K562 (cell line): ENCODE measurements around the gene EIF4G2. TPM values are rescaled to one million over a fixed set of nuclear protein-coding genes. Genes with fewer than 3 reads are reported as not detected.

Source experiments
- CBX1 ChIP-seq: sonication (generic); IDR thresholded peaks from 2 replicates; pipeline ENCODE4 v1.6.1; 2016; ENCODE audit warnings: antibody characterized with exemption, low read depth, mild to moderate bottlenecking
- CBX5 ChIP-seq: IDR thresholded peaks from 2 replicates; pipeline ENCODE4 v1.6.1; 2014; ENCODE audit warnings: low read depth, borderline replicate concordance
- EP400 ChIP-seq: fragments of 450-650 bp; IDR thresholded peaks from 2 replicates; pipeline ENCODE4 v1.6.1; 2017; ENCODE audit warnings: antibody characterized with exemption, mild to moderate bottlenecking, moderate library complexity
- EZH2 ChIP-seq: IDR thresholded peaks from 2 replicates; pipeline ENCODE4 v1.6.1; 2012; ENCODE audit warnings: low read depth, mild to moderate bottlenecking, inconsistent platforms, low read length, borderline replicate concordance
- KDM4B ChIP-seq, 2 experiments: fragments of 450-650 bp in 1 of 2; sonication (generic) in 1 of 2; IDR thresholded peaks; 2 replicates each; pipeline ENCODE4 v1.6.1; 2016 to 2017; ENCODE audit warnings: borderline replicate concordance in 2 of 2, antibody characterized with exemption in 1 of 2, low read depth in 1 of 2, mild to moderate bottlenecking in 1 of 2
- MYC ChIP-seq, 2 experiments: fragments of 250-450 bp in 1 of 2; sonication (Bioruptor Pico) in 1 of 2; IDR thresholded peaks; 2 replicates each; pipeline versions ENCODE4 v1.5.1 to v1.6.1; 2012 to 2021; ENCODE audit warnings: low read depth in 2 of 2, borderline replicate concordance in 1 of 2, improper control_type of control experiment in 1 of 2, low read length in 1 of 2, mild to moderate bottlenecking in 1 of 2, moderate library complexity in 1 of 2
- PRMT5 ChIP-seq: sonication (generic); formaldehyde crosslinking; IDR thresholded peaks from 2 replicates; pipeline ENCODE4 v1.5.0; 2020; ENCODE audit warnings: missing genetic modification reagents
- SMARCA5 ChIP-seq: fragments of 450-650 bp; IDR thresholded peaks from 2 replicates; pipeline ENCODE4 v1.6.1; 2016
- SPI1 ChIP-seq: IDR thresholded peaks from 2 replicates; pipeline ENCODE4 v1.6.1; 2011; ENCODE audit warnings: low read depth, low read length, control low read depth, borderline replicate concordance
- SRSF7 ChIP-seq: fragments of 200-400 bp; formaldehyde crosslinking; optimal IDR thresholded peaks from 2 replicates; pipeline ENCODE3; 2017; ENCODE audit warnings: mild to moderate bottlenecking, low read depth, low read length
- polyA plus RNA-seq, 8 experiments: library from polyadenylated mRNA; depleted of rRNA in 4 of 8; stranded (reverse) in 5 of 8; unstranded in 3 of 8; fragments of >200 nt; fragmentation: Nextera tagmentation in 2 of 8; fragmentation: Illumina TruSeq in 1 of 8; extraction: Ambion mirVana in 2 of 8; extraction: Trizol in 1 of 8; gene quantifications; 2 replicates each; pipeline versions ENCODE4 v1.2.1 to v1.2.3, GENCODE V29; 2011 to 2014; ENCODE audit warnings: inconsistent platforms in 1 of 8, missing spikeins in 1 of 8
- total RNA-seq, 7 experiments: library from RNA; depleted of rRNA in 6 of 7; stranded (reverse); fragments of >200 nt in 6 of 7; fragmentation: Illumina TruSeq in 2 of 7; extraction: Trizol in 2 of 7; gene quantifications; 2 replicates each; pipeline versions ENCODE4 v1.2.1 to v1.2.3, GENCODE V29; 2011 to 2021; ENCODE audit warnings: low replicate concordance in 1 of 7
- TF ChIP-seq, protein P1 (sequence below): fragments of 250-450 bp; sonication (Bioruptor Pico); IDR thresholded peaks from 2 replicates; pipeline ENCODE4 v1.4.0; 2020
- TF ChIP-seq, protein P2 (sequence below): sonication (generic); formaldehyde crosslinking; IDR thresholded peaks from 2 replicates; pipeline ENCODE4 v1.8.0; 2022; ENCODE audit warnings: missing genetic modification reagents, mild to moderate bottlenecking, borderline replicate concordance
- TF ChIP-seq, protein P3 (sequence below): IDR thresholded peaks from 3 replicates; pipeline ENCODE4 v1.6.1; 2011; ENCODE audit warnings: borderline replicate concordance, mild to moderate bottlenecking, moderate library complexity; ENCODE audit not compliant: insufficient read length; ENCODE audit errors: extremely low read depth

Gene EIF4G2
- total and polyA plus RNA-seq, 9 of the 15 experiments (the other 6 are each of a cell fraction or from before 2014, with no cell fraction given), result 206 to 790 (median 646) TPM

DNA sequence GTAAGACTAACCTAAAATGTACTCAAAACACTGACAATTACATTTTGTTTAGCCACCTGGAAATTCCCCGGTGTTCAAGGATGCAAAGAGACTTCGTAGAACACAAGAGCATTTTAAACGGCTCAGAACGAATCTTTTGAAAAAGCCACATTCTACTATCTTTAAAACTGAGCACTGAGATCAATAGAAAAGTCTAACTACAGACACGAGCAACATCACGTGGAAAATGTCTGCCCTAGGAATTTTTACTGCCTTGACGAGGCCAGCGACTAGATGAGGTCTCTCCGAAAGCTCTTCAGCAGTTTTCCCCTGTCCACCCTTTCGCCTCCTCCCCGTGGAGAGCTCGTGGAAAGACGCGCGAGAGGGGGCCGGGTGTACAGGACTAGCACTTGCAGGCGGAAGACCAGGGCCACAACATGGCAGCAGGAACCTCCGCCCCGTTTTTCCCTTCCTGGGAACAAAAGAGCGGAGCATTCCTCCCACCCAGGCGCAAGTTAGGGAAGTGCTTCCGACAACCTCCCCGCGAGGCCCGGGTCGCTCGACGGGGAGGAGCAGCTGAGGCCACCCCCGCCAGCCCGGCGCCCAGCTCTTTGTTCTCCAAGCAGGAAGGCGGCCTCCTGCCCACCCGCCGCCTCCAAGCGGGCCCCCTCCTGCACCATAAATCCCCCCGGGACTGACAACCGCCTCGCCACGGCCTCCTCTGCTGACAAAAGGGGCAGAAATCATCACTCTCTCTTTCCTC is 1.1 kb downstream of the EIF4G2 start (continued):
- TF ChIP-seq MYC (IDR thresholded peaks at IDR 0.05; ENCODE audit: low read depth, low read length) (0 out of 2 replicates have a peak, but pooled peaks have one; percentile 39), MYC (CRISPR knock-in tag; IDR thresholded peaks at IDR 0.05; ENCODE audit: borderline replicate concordance, low read depth) (no peak), EP400 (peak; percentile 11; the same call in 1 of the 2 replicates), PRMT5 (CRISPR knock-in tag) (no peak), CBX5 (no peak), SMARCA5 (no peak), EZH2 (no peak), SPI1 (peak; percentile 20; the same call in 1 of the 2 replicates), KDM4B (IDR thresholded peaks at IDR 0.05; ENCODE audit: borderline replicate concordance in 2 of 2, low read depth in 1 of 2) (no peak), SRSF7 (no peak), CBX1 (no peak)
- TF ChIP-seq, protein P1, sequence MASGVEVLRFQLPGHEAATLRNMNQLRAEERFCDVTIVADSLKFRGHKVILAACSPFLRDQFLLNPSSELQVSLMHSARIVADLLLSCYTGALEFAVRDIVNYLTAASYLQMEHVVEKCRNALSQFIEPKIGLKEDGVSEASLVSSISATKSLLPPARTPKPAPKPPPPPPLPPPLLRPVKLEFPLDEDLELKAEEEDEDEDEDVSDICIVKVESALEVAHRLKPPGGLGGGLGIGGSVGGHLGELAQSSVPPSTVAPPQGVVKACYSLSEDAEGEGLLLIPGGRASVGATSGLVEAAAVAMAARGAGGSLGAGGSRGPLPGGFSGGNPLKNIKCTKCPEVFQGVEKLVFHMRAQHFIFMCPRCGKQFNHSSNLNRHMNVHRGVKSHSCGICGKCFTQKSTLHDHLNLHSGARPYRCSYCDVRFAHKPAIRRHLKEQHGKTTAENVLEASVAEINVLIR (CRISPR knock-in tag), result no peak
- TF ChIP-seq, protein P2, sequence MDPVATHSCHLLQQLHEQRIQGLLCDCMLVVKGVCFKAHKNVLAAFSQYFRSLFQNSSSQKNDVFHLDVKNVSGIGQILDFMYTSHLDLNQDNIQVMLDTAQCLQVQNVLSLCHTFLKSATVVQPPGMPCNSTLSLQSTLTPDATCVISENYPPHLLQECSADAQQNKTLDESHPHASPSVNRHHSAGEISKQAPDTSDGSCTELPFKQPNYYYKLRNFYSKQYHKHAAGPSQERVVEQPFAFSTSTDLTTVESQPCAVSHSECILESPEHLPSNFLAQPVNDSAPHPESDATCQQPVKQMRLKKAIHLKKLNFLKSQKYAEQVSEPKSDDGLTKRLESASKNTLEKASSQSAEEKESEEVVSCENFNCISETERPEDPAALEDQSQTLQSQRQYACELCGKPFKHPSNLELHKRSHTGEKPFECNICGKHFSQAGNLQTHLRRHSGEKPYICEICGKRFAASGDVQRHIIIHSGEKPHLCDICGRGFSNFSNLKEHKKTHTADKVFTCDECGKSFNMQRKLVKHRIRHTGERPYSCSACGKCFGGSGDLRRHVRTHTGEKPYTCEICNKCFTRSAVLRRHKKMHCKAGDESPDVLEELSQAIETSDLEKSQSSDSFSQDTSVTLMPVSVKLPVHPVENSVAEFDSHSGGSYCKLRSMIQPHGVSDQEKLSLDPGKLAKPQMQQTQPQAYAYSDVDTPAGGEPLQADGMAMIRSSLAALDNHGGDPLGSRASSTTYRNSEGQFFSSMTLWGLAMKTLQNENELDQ, result 0 out of 2 replicates have a peak, but pooled peaks have one; percentile 13
- TF ChIP-seq, protein P3, sequence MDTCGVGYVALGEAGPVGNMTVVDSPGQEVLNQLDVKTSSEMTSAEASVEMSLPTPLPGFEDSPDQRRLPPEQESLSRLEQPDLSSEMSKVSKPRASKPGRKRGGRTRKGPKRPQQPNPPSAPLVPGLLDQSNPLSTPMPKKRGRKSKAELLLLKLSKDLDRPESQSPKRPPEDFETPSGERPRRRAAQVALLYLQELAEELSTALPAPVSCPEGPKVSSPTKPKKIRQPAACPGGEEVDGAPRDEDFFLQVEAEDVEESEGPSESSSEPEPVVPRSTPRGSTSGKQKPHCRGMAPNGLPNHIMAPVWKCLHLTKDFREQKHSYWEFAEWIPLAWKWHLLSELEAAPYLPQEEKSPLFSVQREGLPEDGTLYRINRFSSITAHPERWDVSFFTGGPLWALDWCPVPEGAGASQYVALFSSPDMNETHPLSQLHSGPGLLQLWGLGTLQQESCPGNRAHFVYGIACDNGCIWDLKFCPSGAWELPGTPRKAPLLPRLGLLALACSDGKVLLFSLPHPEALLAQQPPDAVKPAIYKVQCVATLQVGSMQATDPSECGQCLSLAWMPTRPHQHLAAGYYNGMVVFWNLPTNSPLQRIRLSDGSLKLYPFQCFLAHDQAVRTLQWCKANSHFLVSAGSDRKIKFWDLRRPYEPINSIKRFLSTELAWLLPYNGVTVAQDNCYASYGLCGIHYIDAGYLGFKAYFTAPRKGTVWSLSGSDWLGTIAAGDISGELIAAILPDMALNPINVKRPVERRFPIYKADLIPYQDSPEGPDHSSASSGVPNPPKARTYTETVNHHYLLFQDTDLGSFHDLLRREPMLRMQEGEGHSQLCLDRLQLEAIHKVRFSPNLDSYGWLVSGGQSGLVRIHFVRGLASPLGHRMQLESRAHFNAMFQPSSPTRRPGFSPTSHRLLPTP, result no peak
